Fibroblast of gingiva (primary cell): ENCODE data around the gene HDAC4.
"Not testable (repeated sequence)": the region's sequence is repeated elsewhere in the genome, so short reads cannot be mapped to it uniquely, and the experiment has no call there.

Source experiments
- DNase-seq: peaks from one replicate; pipeline ENCODE4 v3.0.0-alpha.2; 2011; ENCODE audit warnings: low read depth

HDAC4 gene

DNA sequence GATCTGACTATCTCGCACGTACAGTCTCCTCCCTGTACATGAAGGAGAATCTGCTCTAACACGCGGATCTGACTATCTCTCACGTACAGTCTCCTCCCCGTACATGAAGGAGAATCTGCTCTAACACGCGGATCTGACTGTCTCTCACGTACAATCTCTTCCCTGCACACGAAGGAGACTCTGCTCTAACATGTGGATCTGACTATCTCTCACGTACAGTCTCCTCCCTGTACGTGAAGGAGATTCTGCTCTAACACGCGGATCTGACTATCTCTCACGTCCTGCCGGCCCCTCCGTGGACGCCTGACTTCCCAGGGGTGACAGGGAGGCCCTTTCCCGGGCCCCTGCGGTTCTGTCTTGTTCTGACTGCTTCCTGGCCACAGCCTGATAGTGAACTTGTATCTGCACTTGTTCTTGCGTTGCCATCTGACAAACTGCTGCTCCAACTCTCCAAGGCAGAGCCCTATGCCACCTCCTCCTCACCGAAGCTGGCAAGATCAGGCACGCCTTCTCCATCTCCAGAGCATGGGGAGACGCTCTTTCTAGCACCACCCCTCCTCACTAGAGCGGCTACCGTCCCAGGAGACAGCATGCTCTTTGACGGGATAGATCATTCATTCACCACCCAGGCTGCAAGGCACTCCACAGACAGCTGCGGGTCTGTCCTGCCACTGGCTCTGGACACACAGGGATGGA, 314.3 kb downstream of the HDAC4 start:
- no peak for DNase-seq

DNA sequence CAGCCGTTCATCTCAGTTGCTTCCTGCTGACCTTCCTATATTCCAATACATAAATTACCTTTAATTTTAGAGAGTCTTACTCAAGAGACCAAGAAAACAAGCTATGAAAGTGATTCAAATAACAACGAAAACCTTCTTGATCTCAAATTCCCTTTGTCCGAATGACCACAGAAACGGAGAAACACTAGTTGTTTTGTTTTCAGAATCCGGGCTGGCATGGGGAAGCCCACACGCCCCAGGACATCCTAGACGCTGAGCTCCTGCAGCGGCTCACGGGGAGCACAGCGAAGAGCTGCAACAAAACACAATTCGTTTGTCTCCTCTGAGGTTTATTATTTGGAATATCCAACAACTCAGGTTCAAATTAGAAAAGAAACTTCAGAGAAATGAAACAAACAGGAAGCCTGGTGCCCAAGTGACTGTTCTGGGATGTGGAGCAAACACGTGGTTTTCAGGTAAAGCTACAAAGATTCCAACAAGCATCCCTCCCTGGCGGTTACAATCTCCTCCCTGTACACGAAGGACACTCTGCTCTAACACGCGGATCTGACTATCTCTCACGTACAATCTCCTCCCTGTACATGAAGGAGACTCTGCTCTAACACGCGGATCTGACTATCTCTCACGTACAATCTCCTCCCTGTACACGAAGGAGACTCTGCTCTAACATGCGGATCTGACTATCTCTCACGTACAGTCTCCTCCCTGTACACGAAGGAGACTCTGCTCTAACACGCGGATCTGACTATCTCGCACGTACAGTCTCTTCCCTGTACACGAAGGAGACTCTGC, 315.4 kb downstream of the HDAC4 start:
- no peak for DNase-seq

DNA sequence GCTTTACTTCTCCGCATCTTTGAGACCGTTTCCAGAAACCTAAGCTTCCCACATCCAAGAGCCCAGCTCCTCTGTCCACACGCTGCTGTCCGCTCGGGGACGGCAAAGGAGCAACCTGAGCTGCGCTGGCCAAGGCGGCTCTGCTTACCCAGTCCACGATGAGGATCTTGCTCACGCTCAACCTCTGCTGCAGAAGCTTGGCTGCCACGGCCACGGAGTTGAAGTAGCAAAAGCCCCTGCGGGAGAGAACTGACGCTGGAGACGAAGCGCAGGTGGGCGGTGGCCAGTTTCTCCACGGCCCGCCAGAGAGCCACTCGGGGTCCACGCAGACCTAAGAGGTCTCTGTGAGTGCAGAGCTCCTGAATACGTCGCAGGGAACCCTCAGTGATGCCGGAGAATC, 316.8 kb downstream of the HDAC4 start:
- DNase-seq = no peak

DNA sequence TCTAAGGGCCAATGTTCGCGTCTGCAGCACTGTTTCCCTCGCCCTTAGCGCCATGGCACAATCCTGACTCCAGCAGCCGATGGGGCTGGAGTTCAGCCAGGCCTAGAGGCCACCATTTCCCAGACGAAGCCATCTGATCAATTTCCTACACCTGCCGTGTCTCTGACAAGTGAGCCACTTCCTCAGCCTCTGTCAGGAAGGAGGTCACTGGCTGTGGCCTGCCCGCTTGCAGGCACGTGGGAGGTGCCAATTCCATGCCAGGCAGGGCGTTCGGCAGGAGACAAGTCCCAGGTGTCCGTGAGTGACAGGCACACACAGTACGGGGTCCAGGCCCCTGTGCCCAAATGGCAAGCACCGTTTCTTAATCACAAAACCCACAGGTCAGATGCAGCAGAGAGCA, 318.4 kb downstream of the HDAC4 start:
- DNase-seq = no peak

DNA sequence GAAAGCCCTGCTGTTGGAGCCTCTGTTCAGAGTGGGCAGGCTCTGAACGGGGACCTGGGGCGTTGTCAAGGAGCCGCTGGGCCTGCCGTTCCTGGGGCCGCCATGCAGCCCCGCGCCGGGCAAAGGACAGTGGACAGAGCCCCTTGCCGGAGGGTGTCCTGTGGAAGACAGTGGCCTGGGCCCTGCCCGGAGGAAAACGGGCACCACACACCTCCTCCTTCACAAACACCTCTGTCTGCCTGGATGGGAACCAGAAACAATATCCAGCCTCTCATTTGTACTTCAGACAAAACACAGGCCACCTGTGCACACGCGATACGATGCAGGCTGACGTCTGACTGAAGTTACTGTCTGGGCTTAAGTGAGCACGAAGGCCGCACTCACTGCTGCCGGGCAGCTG, 319.2 kb downstream of the HDAC4 start:
- DNase-seq = no peak

DNA sequence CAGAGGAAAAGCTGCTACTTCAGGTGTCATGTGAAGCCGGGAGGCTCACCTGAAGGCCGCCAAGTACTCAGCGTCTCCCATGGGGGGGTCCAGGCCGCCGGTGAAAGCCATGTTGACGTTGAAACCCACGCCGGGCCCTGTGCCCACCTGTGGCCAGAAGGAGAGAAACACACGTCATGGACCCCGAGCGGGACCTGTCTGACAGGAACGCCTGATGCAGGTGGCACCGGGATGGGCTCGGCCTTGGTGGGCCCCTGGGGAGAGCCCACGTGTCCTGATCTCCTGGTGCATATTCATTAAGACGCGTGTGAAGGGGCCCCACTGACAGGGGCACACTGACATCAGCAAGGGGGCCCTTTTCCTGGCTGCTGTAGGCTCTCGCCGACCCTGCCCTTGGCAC, 319.8 kb downstream of the HDAC4 start:
- no peak for DNase-seq

DNA sequence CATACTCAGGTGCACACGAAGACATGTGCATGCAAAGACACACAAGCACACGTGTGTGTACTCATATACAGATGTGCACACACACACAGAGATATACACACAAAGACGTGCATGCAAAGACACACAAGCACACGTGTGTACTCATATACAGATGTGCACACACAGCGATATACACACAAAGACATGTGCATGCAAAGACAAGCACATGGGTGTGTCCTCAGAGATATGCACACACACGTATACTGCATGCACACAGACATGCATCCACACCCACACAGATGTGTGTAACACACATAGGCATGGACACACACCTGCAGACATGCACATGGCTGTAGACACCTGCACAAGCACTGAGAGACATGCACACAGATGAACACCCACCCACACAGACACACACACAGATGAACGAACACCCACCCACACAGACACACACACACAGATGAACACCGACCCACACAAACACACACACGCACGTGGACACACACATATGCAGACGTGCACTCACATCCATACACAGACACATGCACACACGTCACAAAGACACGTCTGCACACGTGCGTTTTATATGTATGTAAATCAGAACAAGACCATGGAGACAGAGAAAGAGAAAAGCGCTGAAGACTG, 321.0 kb downstream of the HDAC4 start:
- DNase-seq = no peak

DNA sequence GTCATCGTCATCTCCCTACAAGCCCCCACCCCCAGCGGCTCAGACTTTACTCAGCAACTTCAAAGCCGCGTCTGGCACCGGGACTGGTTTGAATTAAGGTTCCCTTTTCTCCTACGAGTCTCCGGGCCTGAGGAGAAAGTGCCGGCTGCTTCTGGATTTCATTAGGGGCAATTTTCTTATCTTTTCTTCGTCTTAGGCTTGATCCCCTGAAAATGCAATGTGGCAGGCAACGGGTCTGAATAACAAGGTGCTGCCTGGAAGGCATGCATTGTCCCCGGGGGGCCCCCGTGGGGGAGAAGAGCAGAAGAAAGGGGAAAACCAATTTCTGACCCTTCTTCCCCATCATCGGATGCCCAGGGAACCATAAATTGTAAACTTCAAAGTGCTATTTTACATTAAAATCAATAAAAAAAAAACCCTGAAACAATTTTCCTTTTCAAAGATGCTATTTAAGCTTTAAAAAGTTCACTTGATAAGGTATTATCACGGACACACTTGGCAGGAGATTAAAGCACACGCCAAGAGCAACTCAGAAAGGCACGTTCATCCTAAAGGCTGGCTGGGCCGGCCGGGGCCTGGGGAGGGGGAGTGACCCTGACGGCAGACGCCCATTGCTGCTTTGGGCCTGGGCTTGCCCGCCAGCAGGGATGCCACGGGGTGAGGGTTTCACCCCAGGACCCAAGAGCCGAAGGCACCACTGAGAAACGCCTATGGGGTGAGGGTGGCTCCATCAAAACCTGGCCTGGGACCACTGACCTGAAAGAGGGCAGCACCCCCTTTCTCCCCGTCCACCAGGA, 322.5 kb downstream of the HDAC4 start:
- no peak for DNase-seq

DNA sequence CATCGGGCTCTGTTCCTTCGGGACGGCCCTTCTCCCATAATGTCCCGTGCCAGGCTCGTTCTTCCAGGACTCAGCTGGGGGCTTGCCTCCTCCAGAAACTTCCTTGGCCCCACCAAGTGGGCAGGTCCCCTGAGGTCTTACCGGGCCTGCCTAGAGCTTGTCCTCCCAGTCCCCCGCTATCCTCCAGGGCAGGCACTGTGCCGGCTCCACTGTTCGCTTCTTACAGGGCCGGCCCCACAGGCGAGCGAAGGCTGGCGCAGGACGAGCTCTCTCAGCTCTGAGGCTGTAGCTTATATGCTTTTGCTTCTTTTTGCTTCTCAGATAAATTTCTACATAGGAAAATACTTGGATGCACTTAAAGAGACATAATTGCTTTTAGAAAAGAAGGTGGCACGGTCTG, 323.6 kb downstream of the HDAC4 start:
- no peak for DNase-seq

DNA sequence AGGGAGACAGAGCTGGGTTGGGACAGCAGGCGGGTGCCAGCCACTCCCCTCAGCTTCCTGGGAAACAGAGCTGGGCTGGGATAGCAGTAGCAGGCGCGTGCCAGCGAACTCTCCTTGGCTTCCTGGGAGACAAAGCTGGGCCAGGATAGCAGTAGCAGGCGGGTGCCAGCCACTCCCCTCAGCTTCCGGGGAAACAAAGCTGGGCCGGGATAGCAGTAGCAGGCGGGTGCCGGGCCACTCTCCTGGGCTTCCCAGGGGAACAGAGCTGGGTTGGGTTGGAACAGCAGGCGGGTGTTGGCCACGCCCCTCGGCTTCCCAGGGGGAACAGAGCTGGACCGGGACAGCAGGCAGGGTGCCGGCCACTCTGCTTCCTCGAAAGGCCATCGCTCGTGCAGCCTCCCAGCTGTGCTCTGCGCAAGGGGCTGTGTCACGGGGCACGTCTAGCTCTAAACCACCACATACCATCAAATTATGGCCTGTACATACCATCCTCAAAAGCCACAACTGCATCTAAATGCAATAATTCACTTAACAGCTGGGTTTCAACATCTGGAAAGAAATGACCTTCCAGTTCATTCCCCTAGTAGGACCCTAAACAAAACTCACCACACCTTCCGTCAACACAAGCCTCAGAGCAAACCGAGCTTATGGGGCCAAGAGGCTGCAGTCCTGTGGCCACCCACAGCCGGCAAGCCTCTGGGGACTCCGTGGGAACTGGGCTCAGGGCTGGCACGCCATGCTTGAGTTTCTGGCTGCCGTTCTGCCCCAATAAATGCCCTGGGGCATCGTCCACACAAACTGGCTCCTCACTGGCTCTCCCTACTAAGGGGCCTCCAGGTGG, 324.7 kb downstream of the HDAC4 start:
- DNase-seq = no peak

DNA sequence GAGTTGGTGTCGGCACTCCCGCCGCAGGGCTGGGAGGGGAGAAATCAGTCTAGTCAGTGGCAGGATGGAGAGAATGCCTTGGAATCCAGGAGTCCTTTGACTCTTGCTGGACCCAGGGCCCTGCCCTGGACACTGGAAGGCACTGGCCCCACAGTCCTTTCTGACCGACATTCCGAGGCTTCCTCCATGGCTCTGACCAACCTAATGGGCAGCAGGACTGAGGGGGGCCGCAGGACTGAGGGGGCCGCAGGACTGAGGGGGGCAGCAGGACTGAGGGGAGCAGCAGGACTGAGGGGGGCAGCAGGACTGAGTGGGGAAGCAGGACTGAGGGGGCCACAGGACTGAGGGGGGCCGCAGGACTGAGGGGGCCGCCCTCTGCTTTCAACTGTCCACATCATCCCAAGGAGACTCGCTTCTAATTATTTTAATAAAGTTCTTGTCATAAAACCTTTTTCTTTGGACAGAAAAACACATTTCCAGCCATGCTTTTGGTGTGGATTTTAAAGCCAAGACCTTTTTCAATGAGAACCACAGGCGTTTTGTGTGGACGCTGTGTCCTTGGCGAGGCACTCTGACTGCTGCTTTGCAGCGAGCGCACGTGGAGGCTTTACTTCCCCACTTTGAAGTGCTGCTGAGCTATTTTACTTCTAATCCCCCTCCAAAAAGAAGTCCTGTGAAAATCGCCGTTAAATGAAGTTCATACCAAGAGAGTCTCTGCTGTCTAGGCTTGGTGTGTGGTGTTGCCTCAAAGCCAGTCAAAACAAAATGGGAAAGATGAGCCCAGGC, 326.9 kb downstream of the HDAC4 start:
- DNase-seq = no peak

DNA sequence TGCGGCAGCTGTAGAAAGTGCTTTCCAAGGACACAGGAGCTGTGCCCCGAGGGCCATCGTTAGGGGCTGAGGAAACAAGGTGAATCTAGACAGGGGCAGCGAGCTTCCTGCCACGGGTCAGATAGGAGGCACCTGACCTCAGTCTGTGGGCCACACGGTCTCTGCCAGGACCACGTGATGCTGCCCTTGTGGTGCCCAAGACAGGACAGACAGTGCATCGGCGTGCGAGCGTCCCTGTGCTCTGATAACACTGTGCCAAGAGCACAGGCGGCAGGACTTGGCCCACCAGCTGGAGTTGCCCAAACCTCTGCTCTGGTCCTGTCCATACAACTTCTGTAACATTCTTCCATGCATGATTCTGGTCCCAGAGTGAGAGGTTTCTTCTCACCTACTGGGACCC, 327.6 kb downstream of the HDAC4 start:
- DNase-seq = no peak

DNA sequence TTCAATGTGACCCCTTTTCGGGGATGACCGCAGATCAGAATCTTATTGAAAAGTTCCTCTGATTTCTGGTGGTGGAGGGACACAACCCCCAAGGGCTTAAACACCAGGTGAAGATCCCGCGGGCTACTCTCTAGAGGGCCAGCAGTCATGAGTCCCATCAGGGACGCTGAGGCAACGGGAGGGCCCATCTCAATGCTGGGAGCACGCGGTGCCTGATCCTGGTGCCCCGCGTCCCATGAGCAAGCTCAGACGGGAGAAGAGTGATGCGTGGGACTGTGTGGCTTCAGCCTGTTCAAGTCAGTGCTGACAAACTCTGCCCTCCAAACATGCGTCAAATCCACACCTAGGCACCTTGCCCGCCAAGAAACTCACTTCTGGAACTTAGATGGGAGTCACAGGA, 328.0 kb downstream of the HDAC4 start:
- DNase-seq = no peak

DNA sequence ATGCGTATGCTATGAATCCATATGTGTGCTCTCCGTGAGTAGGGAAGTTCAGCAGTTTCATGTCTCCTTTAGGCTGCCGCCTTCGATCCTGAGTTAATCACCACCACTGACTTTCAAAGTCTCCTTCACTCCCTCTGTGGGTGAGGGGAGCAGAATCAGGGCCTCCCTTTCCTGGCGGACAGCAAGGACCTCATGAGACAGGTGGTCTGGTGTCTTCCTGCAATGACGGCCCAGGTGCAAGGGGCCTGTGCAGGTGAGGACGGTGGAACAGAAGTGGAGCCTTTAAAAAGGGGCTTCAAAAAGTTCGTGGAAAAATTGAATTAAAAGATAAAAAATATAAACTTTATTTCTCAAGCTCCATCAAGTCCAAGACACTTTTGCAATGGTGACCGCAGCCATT, 330.4 kb downstream of the HDAC4 start:
- no peak for DNase-seq

DNA sequence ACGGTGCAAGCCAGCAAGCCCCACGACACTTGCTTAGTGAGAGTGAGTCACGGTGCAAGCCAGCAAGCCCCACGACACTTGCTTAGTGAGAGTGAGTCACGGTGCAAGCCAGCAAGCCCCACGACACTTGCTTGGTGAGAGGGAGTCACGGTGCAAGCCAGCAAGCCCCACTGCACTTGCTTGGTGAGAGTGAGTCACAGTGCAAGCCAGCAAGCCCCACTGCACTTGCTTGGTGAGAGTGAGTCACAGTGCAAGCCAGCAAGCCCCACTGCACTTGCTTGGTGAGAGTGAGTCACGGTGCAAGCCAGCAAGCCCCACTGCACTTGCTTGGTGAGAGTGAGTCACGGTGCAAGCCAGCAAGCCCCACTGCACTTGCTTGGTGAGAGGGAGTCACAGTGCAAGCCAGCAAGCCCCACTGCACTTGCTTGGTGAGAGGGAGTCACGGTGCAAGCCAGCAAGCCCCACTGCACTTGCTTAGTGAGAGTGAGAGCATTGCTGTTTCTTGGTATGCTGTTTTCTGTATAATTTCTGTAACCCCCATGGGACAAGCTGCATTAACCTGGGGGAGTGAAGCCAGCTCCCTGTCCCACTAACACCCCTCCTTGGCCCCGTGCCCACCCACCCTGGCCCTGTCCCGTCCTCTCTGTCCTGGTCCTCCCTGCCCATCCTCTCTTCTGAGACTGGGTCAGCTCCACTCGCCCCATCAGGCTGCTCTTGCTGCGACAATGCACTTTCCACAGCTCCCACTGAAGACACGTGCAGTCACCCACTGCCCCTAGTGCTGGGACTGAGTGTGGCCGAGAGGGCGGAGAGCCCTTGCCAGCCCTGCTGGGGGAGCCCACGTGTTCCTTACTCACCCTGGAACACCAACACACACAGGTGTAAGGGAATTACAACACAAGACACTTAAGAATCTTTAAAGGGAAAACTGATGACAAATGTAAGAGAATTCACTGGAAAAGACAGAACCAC, 331.2 kb downstream of the HDAC4 start:
- not testable (repeated sequence) for DNase-seq

DNA sequence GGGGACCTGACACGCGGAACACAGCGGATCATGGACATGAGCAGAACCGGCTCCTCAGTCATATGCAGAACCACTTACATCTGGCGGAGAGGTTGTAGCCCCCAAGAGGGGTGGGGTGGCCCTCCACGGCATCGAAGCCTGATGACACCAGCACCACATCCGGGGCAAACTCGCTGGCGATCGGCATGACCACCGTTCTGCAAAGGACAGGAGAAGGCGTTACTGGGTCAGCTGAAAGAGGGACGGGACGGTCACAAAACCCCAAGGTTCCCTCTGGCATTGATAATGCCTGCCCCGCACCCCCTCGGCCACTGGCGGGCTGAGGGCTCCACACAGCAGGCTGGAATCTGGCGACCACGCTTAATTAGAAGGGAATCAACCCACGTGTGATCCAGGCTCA, 332.4 kb downstream of the HDAC4 start:
- no peak for DNase-seq

DNA sequence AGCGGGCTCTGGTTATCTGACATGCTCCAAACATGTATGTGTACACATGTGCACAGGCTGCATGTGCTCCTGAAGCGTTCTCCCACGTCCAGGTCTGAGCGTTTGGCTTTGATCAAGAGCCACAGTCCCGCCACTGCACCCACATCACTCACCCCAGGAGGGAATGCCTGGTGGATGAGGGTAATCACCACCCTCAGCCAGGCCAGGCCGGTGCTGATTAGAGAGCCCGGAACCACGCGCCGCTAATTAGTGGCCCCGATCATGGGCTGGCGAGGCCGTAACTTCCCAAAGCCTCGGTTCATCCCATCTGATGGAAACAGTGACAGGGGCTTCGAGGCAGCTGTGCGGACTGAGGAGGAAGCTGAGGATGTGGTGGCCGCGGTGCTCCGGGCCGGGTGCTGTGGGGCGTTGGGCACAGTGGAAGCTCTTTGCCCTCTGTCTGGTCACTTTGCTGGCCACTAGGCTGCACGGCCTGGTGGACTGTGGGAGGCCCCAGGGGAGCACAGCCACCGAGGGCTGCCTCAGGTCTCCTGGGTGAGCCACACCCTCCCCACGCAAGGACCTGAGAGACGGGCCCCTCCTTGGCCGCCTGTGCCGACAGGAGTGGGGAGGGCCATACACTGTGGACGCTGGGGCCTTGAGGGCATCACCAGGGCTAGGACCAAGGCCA, 333.5 kb downstream of the HDAC4 start:
- no peak for DNase-seq

DNA sequence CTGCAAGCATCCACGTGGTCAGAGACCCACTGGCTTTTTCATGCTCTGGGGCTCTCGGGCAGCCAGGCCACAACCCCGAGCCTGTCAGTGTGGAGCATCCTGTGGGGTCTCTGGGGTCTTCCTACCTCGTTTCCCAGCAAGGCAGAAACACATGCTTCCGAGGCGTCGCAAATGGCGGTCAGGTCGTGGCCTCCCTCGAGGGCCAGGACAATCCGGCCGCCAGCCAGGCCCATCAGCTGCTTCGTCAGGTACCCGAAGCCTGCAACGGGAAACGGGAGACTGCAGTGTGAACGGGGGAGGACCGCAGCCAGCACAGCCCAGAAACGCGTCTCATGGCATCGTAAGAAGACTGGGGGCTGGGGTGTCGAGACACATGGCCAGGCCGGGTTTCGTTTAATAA, 334.2 kb downstream of the HDAC4 start:
- no peak for DNase-seq

DNA sequence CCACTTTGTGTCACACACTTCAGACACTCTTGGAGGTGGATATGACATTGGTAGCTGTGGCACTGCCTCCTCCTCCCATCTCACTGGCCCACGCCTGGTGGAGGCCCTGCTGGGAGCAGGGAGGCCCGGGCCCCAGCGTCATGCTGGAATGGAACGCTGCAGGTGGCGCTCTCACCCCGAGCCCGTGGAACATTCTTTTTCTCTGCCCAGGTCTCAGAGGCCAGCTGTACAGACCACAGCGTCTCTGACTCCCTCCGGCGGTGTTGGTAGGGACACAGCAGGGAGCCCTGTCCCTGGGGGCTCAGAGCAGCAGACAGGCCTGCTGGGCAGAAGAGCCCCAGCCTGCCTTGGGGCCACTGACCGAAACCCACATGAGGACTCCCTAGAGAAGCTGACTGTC, 334.9 kb downstream of the HDAC4 start:
- no peak for DNase-seq
